Hematopoietic multipotent progenitor cell treated with erythropoietin and hydrocortisone succinate and interleukin-3 and kit ligand, for 17 days (in vitro differentiated cells): ENCODE measurements around the gene CEP78.

Experiments used
- DNase-seq: peaks from one replicate; pipeline ENCODE4 v3.0.0-alpha.2; 2015; ENCODE audit warnings: low spot score

Gene CEP78

DNA sequence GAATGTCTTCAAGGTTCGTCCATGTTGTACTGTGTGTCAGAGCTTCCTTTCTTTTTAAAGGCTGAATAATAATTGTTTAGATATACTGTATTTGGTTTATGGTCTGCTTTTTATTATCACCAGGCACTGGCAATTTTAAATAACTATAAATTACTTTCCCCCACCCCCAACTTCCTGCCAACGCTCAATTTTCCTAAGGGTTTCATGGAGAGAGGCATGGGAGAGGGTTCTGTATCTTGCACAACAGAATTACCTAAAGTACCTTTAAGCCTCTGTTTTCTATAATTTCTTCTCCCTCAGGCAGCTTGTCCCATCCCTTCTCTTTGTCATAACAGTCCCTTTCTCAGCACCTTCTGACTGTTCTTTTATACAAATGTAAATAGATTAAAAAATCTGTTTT, 71.5 kb downstream of the CEP78 start:
- no peak for DNase-seq

DNA sequence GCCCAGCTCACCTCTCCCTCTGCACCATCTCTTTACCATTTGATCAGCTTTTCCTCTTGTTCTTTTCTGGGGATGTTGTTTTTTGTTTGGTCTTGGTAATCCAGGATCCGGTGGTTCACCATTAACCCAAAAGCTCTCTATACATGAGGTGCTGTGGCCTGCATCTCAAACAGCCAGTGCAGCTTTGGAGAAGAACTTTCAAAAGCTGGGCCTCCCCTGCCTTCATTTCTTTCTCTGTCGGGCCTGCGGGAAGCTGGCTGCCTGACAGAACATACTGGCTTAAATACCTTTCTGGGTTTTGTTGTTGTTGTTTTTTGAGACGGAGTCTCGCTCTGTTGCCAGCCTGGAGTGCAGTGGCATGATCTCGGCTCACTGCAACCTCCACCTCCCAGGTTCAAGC, 73.2 kb downstream of the CEP78 start:
- DNase-seq: no peak

DNA sequence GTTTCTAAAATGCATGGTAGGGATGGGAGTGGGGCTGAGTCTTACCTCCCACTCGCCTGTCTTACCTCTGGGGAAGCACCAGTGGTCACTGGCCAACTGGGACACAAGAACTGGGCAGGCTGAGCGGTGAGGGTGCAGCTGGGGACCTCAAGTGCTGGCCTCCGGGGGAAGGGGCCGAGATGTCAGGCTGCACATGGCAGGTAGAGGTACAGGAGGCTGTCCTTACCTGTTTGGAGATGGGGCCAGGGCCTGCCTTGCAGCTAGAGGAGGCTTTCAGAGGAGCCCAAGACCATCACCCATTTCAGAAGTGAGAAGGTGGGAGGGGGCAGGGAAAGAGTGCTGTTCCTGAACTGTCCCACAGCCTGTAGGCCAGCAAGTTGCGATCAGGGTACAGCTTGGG, 75.2 kb downstream of the CEP78 start:
- no peak for DNase-seq

DNA sequence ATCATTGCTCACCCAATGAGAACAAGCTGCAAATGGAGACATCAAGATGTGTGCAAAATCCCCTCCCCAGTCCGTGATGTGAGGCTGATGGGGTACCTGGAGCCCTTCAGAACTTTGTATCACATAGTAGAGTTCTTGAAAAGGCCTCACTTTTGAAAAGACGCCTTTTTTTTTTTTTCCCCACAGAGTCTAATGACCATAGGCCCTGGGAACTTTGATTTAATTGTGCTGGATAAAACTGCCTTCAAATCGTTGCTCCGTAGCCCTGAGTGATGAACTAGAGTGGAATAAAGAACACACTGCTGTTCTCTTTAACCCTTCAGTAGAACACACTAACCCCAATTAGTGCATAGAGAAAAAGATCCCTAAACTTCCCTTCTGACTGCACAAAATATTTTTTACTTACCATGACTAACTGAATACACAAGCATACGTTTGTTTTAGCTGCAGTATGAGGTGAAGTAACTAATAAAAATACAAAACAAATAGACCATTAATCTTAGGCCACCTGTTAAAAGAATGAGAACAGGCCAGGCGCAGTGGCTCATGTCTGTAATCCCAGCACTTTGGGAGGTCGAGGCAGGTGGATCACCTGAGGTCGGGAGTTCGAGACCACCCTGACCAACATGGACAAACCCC, 76.1 kb downstream of the CEP78 start:
- no peak for DNase-seq

DNA sequence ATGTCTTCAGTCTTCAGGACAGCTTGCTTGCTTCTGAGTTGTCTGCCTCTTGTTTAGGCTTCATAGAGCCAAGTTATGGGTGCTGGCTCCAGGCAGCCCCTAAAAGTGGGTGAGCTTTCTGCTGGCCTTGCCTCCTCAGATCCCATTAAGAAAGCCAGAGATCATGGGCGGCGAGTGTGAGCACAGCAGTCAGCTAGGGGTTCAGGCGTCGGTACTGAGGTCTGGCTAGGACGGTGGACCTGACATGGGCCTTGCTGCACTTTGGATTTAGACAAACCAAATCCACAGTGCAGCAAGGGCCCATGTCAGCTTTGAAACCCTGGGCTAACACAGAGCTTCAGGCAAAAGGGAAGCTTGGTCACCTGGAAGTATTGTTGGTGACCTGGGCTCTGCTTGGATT, 78.7 kb downstream of the CEP78 start:
- no peak for DNase-seq

DNA sequence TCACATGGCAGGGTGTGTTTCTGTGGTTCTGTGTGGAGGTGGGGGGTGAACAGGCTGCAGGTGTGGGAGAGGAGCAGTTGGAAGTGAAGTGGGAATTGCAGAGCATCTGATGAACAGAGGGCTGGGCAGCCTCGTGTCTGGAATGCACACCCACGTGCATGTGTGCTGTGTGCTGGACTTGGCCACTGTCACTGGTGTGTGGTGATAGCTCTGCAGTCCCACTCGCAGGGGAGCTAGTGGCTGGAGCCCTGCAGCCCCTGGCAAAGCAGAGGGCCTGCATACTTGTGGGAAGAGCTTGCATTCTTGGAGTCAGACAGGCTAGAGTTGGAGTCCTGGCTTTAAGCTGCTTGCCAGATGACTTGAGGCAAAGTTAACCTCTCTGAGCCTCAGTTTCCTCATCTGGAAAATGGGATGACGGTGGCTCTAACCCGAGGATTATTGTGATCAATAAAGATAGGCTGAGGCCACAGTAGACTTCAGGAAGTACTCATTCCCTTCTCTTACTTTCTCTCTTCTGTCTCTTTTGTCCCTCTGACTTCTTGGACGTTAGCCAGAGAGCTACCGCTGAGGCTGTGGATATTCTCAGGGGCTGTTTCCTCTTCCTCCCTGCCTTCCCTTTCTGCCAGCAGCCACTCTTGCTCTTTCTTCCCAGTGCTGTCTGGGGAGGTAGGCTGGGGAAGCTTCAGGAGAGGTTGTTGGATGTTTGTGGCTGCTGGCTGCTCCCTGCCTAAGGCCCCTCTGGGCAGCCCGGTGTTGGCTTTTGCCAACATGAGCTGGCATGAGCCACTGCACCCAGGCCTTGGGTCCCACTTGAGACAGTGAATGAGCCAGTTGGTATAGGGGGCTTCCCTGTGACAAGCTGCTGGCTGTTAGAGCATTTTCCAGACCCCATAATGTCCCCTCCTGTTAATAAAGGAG, 79.3 kb downstream of the CEP78 start:
- no peak for DNase-seq

DNA sequence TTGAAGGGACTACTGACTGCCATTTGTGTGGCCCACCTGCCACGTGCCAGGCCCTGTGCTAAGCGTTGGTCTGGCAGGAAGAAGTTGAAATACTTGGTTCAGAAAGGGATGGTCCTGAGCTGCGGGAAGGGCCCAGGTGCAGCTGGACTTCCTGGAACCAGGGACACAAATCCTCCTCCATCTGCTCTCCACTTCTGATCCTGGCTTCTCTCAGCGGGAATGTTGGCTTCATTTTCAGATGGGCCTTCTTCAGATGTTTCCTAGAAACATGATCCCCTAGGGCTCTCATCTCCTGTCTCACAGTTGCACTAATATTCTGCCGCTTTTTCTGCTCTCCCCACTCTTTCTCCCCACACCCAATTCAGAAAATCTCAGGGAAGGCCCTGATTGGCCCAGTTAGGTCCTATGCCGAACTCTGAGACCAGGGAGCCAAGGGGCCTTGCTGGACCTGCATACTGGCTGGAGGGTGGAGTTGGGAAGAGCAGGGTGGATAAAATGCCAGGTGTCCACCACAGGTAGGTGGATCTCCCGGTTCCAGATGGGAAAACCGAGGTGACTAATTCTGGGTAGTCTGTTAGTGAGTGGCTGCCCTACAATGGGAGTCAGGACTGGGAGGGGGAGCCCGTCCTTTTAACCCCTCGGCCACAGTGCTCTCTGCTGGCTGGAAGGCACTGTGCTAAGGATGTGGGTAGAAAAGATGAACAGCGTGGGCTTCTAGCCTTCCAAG, 80.5 kb downstream of the CEP78 start:
- no peak for DNase-seq

DNA sequence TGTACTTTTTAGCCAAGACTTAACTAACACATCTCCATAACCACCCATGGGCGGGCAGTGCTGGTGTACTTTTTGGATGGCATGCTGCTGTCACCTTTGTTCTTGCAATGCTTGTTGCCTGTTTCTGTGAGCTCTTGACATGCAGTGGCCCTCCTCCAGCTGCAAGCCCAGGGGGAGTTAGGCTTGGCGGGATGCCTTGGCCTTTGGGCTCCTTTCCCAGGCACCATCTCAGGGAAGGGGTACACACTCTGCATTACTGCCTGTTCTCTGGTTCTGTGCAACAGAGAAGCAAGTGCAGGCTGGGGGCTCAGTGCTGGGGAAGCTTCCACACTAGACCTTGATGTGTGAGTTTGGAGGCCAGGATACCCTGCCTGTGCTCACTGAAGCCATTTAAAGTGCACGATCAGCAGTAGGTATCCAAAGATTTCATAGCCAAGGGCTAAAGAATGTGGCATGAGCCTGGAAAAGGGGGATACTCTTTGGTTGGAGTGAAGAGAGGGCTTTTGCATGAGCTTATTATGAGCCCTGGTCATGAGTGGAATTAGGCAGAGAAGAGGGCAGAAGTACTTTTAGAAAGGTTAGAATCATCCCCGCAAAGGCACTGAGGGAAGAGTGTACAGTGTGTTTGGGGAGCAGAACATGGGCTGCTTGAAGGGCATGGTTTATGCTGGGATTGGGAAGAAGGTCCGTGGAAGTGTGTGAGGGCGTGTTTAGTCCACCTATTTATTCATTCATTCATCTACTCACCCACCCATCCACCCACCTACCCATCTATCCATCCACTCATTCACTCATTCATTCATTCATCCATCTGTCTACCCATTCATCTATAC, 83.5 kb downstream of the CEP78 start:
- no peak for DNase-seq

DNA sequence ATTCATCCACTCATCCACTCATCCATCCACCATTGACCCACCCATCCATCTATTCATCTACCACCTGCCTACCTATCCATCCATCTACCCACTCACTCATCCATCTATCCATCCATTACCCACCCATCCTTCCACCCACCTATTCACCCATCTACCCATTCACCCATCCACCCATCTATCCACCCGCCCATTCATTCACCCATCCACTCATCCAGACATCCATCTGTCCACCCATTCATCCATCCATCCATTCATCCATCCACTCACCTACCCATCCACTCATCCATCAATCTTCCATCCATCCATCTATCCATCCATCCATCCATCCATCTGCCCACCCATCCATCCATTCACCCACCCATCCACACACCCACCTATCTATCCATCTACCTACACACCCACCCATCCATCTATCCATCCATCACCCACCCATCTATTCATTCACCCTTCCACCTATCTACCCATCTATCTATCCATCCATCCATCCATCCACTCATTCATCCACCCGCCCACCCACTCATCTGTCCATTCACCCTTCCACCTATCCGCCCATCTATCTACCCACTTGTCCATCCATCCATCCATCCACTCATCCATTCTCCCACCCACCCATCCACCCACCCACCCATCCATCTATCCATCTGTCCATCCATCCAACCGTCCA, 84.3 kb downstream of the CEP78 start:
- no peak for DNase-seq

DNA sequence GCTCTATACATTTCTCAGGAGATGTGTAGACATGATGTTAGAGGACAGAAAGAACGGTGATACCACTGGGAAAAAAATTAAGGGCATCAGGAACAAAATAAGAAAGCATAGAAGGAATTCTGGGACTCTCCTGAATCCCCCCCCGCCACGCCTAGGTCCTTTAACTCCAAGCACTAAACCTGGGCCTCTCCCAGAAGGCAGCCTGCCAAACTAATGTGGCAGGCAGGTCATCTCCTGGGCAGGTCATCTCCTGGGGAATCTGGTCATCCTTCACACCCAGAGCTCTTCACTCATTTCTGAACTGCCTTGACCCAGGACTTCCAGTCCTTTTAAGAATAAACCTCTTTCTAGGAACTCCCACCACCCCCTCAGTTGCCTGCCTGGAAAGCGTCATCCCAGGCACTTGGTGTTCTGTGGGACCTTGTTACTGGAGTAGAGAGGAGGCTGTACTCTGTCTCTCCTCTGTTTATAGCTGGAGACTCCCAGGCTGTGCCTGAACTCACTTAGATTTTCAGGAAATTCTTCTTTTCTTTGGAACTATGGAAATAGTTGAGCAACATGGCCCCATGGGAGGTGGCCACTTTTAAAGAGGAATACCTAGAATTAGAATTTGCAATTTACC, 85.1 kb downstream of the CEP78 start:
- no peak for DNase-seq

DNA sequence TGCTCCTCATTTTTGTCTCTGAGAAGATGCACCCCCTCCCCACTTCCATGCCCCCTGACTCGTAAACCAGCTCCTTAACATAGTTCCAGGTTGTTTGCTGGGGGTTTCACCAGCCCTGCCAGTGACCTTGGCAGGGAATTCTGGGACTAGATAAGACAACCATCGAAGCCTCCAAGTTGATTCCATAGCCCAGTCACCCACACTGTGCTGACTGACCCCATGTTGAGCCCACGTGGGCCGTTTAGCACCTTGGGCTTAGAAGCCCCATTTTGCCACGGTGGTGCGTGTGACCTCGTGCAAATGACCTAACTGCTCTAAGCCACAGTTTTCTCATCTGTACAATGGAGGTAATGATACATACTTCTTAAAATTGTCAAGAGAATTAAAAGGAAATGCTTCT, 85.6 kb downstream of the CEP78 start:
- DNase-seq: no peak

DNA sequence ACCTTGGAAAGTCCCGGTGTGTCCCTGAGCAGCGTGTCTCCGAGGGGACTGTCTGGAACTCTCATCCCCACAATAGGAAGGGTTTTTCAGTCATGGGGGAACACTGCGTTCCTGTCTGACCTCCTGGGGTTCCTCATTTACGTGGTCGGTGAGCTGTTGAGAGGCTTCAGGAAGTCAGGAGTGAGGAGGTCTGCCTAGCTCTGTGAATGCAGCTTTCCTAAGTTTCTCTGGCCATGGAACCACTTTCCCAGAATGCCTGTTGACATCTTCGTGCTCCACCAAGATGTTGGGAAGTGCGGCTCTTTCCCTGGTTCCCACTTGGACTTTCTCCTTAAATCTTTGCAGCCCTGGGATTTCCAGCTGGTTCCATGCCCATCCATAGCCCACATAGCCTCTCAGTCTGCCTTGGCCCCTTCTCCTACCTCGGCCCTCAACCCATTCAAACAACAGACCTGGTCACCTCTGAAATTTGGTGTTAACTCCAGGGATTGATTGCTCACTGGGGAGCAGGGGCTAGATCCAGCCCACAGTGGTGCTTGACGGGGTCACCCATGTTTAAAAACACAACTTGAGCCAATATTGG, 88.3 kb downstream of the CEP78 start:
- no peak for DNase-seq

DNA sequence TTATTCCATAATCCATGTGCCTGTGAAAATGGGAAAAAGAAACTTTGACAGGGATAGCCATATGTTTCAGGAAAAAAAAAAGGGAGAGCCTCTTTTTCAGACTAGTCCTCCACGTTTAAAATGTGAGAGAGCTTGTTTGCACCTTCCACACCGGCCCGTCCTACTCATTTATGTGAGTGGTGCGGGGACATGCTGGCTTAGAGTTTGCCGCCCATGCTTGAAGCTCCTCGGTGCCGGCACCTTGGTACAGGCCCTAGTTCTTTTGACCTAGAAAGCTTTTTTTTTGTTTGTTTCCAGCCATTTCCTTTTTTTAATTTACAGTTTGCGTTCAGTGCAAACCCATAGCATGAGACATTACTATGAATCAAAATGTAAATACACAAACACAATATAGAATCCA, 88.8 kb downstream of the CEP78 start:
- DNase-seq: no peak

DNA sequence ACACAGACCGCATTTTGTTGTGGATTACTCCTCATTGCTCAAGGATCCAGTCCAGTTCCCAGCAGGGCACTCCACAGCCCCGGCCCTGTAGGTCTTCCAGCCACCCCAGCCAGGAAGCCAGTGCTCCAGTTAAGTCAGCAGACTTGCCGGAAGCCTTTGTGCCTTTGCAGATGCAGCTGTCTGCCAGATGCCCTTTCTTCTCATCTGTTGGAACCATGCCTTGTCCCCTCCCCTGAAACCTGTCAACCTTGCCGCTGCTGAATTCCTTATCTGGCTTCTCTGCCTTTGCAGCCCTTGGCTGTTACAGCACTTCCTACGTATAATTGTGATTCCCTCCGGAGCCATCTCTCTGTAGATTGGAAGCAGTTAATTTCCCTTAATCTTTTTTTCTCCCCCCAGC, 89.5 kb downstream of the CEP78 start:
- DNase-seq: no peak

DNA sequence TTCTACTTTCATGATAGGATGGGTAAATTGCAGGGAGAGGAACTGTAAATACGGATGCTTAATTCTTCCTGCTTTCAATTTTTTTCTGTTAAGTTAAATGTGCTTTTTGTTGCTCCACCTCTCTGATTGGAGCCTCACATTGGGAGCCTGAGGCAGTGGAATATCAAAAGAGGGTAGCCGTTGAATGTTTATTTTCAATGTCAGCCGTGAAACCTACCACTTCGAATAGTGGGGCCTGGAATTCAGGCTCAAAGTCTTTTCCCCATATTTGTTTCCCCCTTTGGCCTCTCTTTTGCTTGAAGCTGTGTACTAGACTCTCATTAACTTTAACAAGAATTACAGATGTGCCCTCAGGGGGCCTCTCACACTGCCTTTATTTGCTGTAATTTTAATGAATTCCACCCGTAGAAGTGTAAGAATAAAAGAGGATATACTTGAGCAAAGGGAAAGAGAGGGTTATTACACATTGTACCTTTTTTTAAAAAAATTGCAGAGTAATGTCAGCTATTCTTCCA, 90.0 kb downstream of the CEP78 start:
- DNase-seq: no peak

DNA sequence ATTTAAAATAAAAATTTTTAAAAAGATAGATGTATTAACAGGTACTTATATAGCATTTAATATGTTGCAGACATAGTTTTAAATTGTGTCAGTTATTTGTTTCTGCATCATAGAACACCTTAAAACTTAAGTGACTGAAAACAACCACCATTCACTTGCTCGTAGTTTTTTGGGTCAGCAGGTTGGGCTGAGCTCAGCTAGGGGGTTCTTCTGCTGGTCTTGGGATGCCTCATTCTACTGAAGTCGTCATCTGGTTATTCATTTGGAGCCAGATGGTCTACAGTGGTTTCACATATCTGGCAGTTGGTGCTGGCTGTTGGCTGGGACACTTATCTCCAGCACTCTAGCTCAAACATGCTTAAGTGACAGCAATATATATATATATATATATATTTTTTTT, 90.7 kb downstream of the CEP78 start:
- DNase-seq: no peak
